Neural cell (in vitro differentiated cells): ENCODE results near the gene LMCD1. TPM values are rescaled to one million over a fixed set of nuclear protein-coding genes. Genes with fewer than 3 reads are reported as not detected.

ENCODE experiments used
- H2AFZ ChIP-seq: fragments of 200-600, 300-800 bp; sonication (generic), shearing (Covaris generic); 2 replicates; pipeline ENCODE4 v1.6.0; 2014; ENCODE audit warnings: low read depth, mild to moderate bottlenecking, antibody characterized with exemption, low read length, moderate library complexity
- H3F3A ChIP-seq: fragments of 200-600 bp; shearing (Covaris generic); 2 replicates; pipeline ENCODE4 v1.6.1; 2016; ENCODE audit warnings: mild to moderate bottlenecking, moderate library complexity, mixed read lengths, antibody characterized with exemption, low read length; ENCODE audit not compliant: insufficient read depth, poor library complexity, severe bottlenecking
- H3K27ac ChIP-seq: fragments of 200-600, 300-800 bp; sonication (generic), shearing (Covaris generic); 2 replicates; pipeline ENCODE4 v1.5.1; 2014; ENCODE audit warnings: mild to moderate bottlenecking, low read length, moderate library complexity
- H3K27me3 ChIP-seq: fragments of 300-800, 200-600 bp; sonication (generic), shearing (Covaris generic); 2 replicates; pipeline ENCODE4 v1.6.0; 2014; ENCODE audit warnings: mild to moderate bottlenecking, low read depth, low read length, moderate library complexity; ENCODE audit not compliant: insufficient read depth
- H3K36me3 ChIP-seq: fragments of 300-800, 200-600 bp; sonication (generic), shearing (Covaris generic); 2 replicates; pipeline ENCODE4 v1.5.1; 2014; ENCODE audit warnings: mild to moderate bottlenecking, antibody characterized with exemption, low read length, moderate library complexity; ENCODE audit not compliant: insufficient read depth
- H3K4me2 ChIP-seq: fragments of 300-800, 200-600 bp; sonication (generic), shearing (Covaris generic); 2 replicates; pipeline ENCODE4 v1.6.0; 2014; ENCODE audit warnings: mild to moderate bottlenecking, low read length
- H3K4me3 ChIP-seq: fragments of 300-800, 200-600 bp; sonication (generic), shearing (Covaris generic); 2 replicates; pipeline ENCODE4 v1.5.1; 2014; ENCODE audit warnings: mild to moderate bottlenecking, low read length, moderate library complexity
- H3K79me2 ChIP-seq: fragments of 200-600 bp; shearing (Covaris generic); replicated peaks from 2 replicates; pipeline ENCODE4 v1.6.0; 2014; ENCODE audit warnings: mild to moderate bottlenecking, low read length, moderate library complexity; ENCODE audit not compliant: insufficient read depth
- H3K9ac ChIP-seq: fragments of 300-800, 200-600 bp; sonication (generic), shearing (Covaris generic); 2 replicates; pipeline ENCODE4 v1.6.1; 2016; ENCODE audit warnings: mild to moderate bottlenecking, low read length, mixed read lengths
- H3K9me2 ChIP-seq: fragments of 200-600 bp; shearing (Covaris generic); 2 replicates; pipeline ENCODE4 v1.6.1; 2016; ENCODE audit warnings: mild to moderate bottlenecking, low read length, mixed read lengths; ENCODE audit not compliant: insufficient read depth
- H3K9me3 ChIP-seq: fragments of 200-600, 300-800 bp; sonication (generic), shearing (Covaris generic); 2 replicates; pipeline ENCODE4 v1.6.1; 2016; ENCODE audit warnings: mild to moderate bottlenecking, mixed run types, low read length, moderate library complexity, mixed read lengths
- H4K20me1 ChIP-seq: fragments of 200-600 bp; shearing (Covaris generic); 2 replicates; pipeline ENCODE4 v1.6.1; 2016; ENCODE audit warnings: mild to moderate bottlenecking, mixed run types; ENCODE audit not compliant: insufficient read depth
- EP300 ChIP-seq: fragments of 450-650 bp; conservative IDR thresholded peaks from 2 replicates; pipeline ENCODE4 v1.6.1; 2014; ENCODE audit warnings: antibody characterized with exemption, mild to moderate bottlenecking, moderate library complexity; ENCODE audit not compliant: poor library complexity, severe bottlenecking
- EZH2 ChIP-seq: fragments of 200-600, 300-800 bp; shearing (Covaris generic), sonication (generic); IDR thresholded peaks from 2 replicates; pipeline ENCODE4 v1.6.1; 2014; ENCODE audit warnings: antibody characterized with exemption, low read length, borderline replicate concordance, mild to moderate bottlenecking; ENCODE audit not compliant: insufficient read depth, poor library complexity, severe bottlenecking
- MXI1 ChIP-seq: fragments of 450-650 bp; conservative IDR thresholded peaks from 2 replicates; pipeline ENCODE4 v1.6.1; 2014; ENCODE audit warnings: antibody characterized with exemption, mild to moderate bottlenecking; ENCODE audit not compliant: poor library complexity, severe bottlenecking
- POLR2AphosphoS5 ChIP-seq: IDR thresholded peaks from 2 replicates; pipeline ENCODE4 v1.6.1; 2012
- RAD21 ChIP-seq: fragments of 450-650 bp; conservative IDR thresholded peaks from 2 replicates; pipeline ENCODE4 v1.6.1; 2014; ENCODE audit warnings: antibody characterized with exemption, mild to moderate bottlenecking, moderate library complexity
- REST ChIP-seq: IDR thresholded peaks from 2 replicates; pipeline ENCODE4 v1.6.1; 2012; ENCODE audit warnings: borderline replicate concordance
- SMC3 ChIP-seq: fragments of 450-650 bp; conservative IDR thresholded peaks from 2 replicates; pipeline ENCODE4 v1.6.1; 2014; ENCODE audit warnings: antibody characterized with exemption, mild to moderate bottlenecking, moderate library complexity; ENCODE audit not compliant: poor library complexity
- TAF1 ChIP-seq: IDR thresholded peaks from 2 replicates; pipeline ENCODE4 v1.6.1; 2012; ENCODE audit warnings: low read depth
- polyA plus RNA-seq: library from polyadenylated mRNA; depleted of rRNA; stranded (reverse); fragments of >200 nt; gene quantifications from 2 replicates; pipeline ENCODE4 v1.2.3, GENCODE V29; 2014
- TF ChIP-seq, protein P1 (sequence below): fragments of 450-650 bp; IDR thresholded peaks from 2 replicates; pipeline ENCODE4 v1.5.1; 2014; ENCODE audit warnings: antibody characterized with exemption, mild to moderate bottlenecking, moderate library complexity; ENCODE audit not compliant: poor library complexity, severe bottlenecking

Gene LMCD1
- polyA plus RNA-seq, 1 donor from 2014 or later = 3.5 TPM

DNA sequence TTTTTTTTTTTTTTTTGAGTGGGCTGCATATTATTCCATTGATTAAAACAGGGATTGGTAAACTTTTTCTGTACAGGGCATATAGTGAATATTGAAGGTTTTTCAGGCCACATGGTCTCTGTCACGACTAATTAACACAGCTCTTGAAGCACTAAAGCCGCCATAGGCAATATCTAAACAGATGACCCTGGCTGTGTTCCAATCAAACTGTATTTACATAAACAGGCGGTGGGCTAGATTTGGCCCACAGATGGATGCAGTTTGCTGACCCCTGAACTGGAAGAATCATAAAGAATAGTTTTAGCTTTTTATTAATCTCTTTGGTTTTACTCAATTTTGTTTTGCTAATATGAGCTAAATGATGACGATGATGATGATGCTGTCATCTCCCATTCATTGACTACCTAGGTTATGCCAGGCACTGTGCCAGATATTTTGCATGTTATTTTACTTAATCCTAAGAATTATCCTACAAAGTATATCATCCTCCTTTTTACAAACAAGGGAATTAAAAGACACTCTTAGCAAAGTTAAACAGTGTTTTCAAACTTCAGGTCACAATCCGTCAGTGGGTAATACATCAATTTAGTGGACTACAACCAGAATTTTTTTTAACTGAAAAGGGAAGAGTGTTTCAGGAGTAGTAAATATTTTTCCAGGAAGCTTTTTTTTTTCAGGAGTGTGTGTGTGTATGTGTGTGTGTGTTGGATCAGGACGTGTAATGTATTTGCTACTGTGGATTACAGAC lies 54.3 kb downstream of the LMCD1 start:
- Histone ChIP-seq H3K79me2 (no peaks in the 10 kb centered on the region), H3K27ac (no peak overlapping the region), H3F3A (no peaks in the 10 kb centered on the region), H3K36me3 (no peaks in the 10 kb centered on the region), H4K20me1 (no peaks in the 10 kb centered on the region), H3K9me3 (no peaks in the 10 kb centered on the region), H3K4me2 (no peak overlapping the region), H3K9ac (no peak overlapping the region), H3K9me2 (no peaks in the 10 kb centered on the region), H3K27me3 (no peaks in the 10 kb centered on the region), H3K4me3 (no peak overlapping the region), H2AFZ (no peak overlapping the region)
- TF ChIP-seq TAF1 (no peak), MXI1 (no peak), REST (no peak), SMC3 (no peak), POLR2AphosphoS5 (no peak), RAD21 (no peak), EP300 (no peak), EZH2 (no peak)
- TF ChIP-seq, protein P1, sequence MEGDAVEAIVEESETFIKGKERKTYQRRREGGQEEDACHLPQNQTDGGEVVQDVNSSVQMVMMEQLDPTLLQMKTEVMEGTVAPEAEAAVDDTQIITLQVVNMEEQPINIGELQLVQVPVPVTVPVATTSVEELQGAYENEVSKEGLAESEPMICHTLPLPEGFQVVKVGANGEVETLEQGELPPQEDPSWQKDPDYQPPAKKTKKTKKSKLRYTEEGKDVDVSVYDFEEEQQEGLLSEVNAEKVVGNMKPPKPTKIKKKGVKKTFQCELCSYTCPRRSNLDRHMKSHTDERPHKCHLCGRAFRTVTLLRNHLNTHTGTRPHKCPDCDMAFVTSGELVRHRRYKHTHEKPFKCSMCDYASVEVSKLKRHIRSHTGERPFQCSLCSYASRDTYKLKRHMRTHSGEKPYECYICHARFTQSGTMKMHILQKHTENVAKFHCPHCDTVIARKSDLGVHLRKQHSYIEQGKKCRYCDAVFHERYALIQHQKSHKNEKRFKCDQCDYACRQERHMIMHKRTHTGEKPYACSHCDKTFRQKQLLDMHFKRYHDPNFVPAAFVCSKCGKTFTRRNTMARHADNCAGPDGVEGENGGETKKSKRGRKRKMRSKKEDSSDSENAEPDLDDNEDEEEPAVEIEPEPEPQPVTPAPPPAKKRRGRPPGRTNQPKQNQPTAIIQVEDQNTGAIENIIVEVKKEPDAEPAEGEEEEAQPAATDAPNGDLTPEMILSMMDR = no peak

DNA sequence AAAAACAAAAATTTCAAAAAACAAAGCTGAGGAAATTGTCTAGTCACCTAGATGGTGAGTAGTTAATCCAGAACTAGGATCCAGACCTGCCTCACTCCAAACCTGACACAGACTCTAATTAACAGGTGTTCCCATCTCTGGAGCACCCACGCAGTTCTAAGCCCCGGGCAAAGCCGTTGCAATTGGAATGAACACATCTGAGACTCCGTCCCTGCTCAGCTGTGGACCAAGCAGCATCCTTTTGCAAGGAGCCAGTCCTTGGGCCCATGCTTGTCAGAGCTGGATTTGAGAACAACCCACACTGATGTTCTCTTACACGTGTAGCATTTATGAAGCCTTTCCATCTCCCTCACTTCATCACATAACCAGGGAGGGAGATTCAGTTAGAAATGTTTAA lies 54.8 kb downstream of the LMCD1 start:
- no peaks in the 10 kb centered on the region for H3K27me3 ChIP-seq
- H4K20me1 ChIP-seq = no peaks in the 10 kb centered on the region
- H3K36me3 ChIP-seq = no peaks in the 10 kb centered on the region
- H3K4me3 ChIP-seq = no peak overlapping the region
- no peaks in the 10 kb centered on the region for H3K9me3 ChIP-seq
- no peak overlapping the region for H2AFZ ChIP-seq
- H3K9ac ChIP-seq = no peak overlapping the region
- H3F3A ChIP-seq = no peaks in the 10 kb centered on the region
- no peak for TF ChIP-seq EZH2
- no peak for TF ChIP-seq RAD21
- TF ChIP-seq MXI1 = no peak
- no peak for TF ChIP-seq EP300
- TF ChIP-seq, protein P1 = no peak
- TF ChIP-seq POLR2AphosphoS5 = no peak
- TF ChIP-seq TAF1 = no peak
- TF ChIP-seq REST = no peak
- no peak for TF ChIP-seq SMC3
- H3K4me2 ChIP-seq = no peak overlapping the region
- no peaks in the 10 kb centered on the region for H3K79me2 ChIP-seq
- no peak overlapping the region for H3K27ac ChIP-seq
- no peaks in the 10 kb centered on the region for H3K9me2 ChIP-seq
